ENCODE measurements around the gene ZCCHC14.

The ZCCHC14 gene

DNA sequence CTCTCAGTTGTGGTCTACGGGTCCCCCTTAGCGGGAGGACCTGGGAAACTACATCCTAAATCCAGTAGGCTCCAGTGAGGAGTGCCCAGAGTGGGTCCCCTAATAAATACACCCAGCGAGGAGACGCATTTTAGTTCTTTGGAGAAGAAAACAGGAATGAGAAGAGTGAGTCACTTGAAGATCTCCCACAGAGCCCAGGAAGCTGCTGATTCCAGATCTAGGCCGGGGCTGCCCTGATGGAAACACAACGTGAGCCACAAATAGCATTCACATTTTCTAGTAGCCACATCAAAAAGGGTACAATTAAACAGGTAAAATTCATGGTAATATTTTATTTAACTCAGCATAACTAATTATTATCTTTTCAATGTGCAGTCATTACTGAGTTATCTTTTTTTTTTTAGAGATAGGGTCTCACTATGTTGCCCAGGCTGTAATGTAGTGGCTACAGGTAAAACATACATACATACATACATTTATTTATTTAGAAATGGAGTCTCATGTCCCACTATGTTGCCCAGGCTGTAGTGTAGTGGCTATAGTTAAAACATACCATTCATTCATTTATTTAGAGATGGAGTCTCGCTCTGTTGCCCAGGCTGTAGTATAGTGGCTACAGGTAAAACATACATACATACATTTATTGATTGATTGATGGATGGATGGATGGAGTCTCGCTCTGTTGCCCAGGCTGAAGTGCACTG is 130.8 kb downstream of the ZCCHC14 start:
- no peak for DNase-seq (ENCODE audit: low spot score)

DNA sequence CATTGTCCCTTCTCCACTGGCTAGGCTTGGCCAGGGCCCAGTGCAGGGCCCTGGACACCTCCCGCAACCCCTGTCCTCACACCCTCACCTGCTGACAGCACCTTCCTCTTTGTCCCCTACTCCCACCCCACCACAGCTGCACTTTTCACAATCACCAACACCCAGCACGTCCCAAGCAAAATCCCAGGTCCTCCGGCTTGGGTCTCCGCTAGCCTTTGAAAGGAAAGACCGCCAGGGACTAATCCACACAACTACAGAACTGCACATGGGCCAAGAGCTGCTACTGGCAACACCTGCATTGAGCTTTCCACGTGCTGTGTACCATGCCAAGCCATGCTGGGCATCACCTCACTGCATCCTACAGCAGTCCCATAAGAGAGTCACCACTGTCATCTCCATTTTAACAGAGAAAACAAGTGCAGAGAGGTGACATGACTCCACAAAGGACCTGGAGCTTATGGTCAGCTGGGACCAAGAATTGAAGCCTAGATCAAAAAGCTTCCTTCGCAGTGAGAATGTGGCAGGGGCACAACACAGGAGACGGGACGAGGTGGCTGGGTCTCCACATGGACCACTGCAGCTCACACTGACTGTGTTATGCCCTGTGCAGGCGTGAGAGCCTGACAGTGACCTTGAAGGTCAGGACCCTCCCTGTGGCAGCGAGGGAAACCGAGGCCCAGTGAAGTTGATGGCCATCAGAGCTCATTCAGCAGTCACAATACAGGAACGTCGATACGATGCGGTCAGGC is 131.8 kb downstream of the ZCCHC14 start:
- DNase-seq (ENCODE audit: low spot score), result no peak

GRCh38 chr16:87359121-87359520 is 133.7 kb downstream of the ZCCHC14 start:
- no peak for DNase-seq (ENCODE audit: low spot score)

- DNase-seq (ENCODE audit: low spot score), result no peak
Observed at GRCh38 chr16:87358696-87359095, 134.1 kb downstream of the ZCCHC14 start.

- DNase-seq (ENCODE audit: low spot score), result no peak
Observed at GRCh38 chr16:87358250-87358649, 134.6 kb downstream of the ZCCHC14 start.

GRCh38 chr16:87356491-87356853 is 136.4 kb downstream of the ZCCHC14 start:
- DNase-seq (ENCODE audit: low spot score), result no peak
